Adipose tissue (tissue), 3 donors: ENCODE data around the gene DRAP1. TPM values are rescaled to one million over a fixed set of nuclear protein-coding genes. Genes with fewer than 3 reads are reported as not detected.
A peak's percentile ranks its signal among the peaks of the same experiment; 100 is the strongest.
"Not testable (repeated sequence)": the region's sequence is repeated elsewhere in the genome, so short reads cannot be mapped to it uniquely, and the experiment has no call there.

ENCODE experiments used
- H3K27ac ChIP-seq: one replicate; pipeline ENCODE4 v1.5.1; 2013; ENCODE audit warnings: low read depth, low read length
- WGBS, 3 donors: extraction: QIAGEN DNeasy Blood & Tissue Kit; methylation state at CpG; one replicate each; pipeline ENCODE4 v1.1.7; 2013; 5-methylcytosine and 5-hydroxymethylcytosine counted together
- polyA plus RNA-seq, 3 donors: library from polyadenylated mRNA; stranded (reverse); fragments of 200-250 nt; gene quantifications; one replicate each; pipeline ENCODE4 v1.2.3, GENCODE V29; 2013
- donor health status: healthy with polysubstance abuse.
- donor health status: Bipolar disorder and iron deficiency.
- donor health status: healthy.

The DRAP1 gene
- polyA plus RNA-seq, 3 donors: 46.7 to 142 (median 107) TPM

GRCh38 chr11:65947603-65948125, 28.4 kb downstream of the DRAP1 start:
- H3K27ac ChIP-seq: no peak overlapping the region
- 76 to 88% (median 86%) methylated on average over 12 of the region's 12 CpGs for WGBS, 3 donors

- not testable (repeated sequence) for H3K27ac ChIP-seq
- WGBS, 3 donors: 96% methylated on average over 5 of the region's 5 CpGs
Measured at GRCh38 chr11:65950711-65951110, 31.5 kb downstream of the DRAP1 start.

GRCh38 chr11:65951641-65952040, 32.4 kb downstream of the DRAP1 start:
- 41 to 67% (median 51%) methylated on average over 3 of the region's 3 CpGs for WGBS, 3 donors
- H3K27ac ChIP-seq: not testable (repeated sequence)

- H3K27ac ChIP-seq: no peak overlapping the region
- WGBS, 3 donors: 28 to 75% (median 51%) methylated on average over 6 of the region's 6 CpGs
Measured at GRCh38 chr11:65952052-65952521, 32.9 kb downstream of the DRAP1 start.

GRCh38 chr11:65953471-65953870, 34.2 kb downstream of the DRAP1 start:
- H3K27ac ChIP-seq: no peak overlapping the region
- WGBS, 3 donors: 91 to 93% (median 92%) methylated on average over 19 to 20 of the region's 20 CpGs

- 71 to 74% (median 73%) methylated on average over 8 of the region's 8 CpGs for WGBS, 3 donors
- no peak overlapping the region for H3K27ac ChIP-seq
Measured at GRCh38 chr11:65954771-65955170, 35.5 kb downstream of the DRAP1 start.

GRCh38 chr11:65958291-65958690, 39.1 kb downstream of the DRAP1 start:
- WGBS, 3 donors: 58 to 62% (median 61%) methylated on average over 4 of the region's 4 CpGs

GRCh38 chr11:65958774-65959420, 39.7 kb downstream of the DRAP1 start:
- 74 to 82% (median 77%) methylated on average over 17 of the region's 17 CpGs for WGBS, 3 donors
- H3K27ac ChIP-seq: no peak overlapping the region

More at GRCh38 chr11:65958291-65958690, 39.1 kb downstream of the DRAP1 start:
- H3K27ac ChIP-seq: no peak overlapping the region

- WGBS, 3 donors: 46 to 52% (median 52%) methylated on average over 16 of the region's 16 CpGs
- peak overlapping the region; percentile 10 for H3K27ac ChIP-seq
Measured at GRCh38 chr11:65960824-65961266, 41.6 kb downstream of the DRAP1 start.

GRCh38 chr11:65961267-65962140, 42.3 kb downstream of the DRAP1 start, which contains the start of gene SART1:
Gene SART1, plus strand, starts transcription at chr11:65961734. Its CDS starts 47 bp downstream, at chr11:65961781.
- H3K27ac ChIP-seq: peak within 1 kb of the TSS; percentile 10
- WGBS, 3 donors: 0% methylated on average over 94 to 97 of the region's 97 CpGs

GRCh38 chr11:65962141-65962564, 42.9 kb downstream of the DRAP1 start:
- no peak overlapping the region for H3K27ac ChIP-seq
- 2 to 7% (median 6%) methylated on average over 13 of the region's 13 CpGs for WGBS, 3 donors

GRCh38 chr11:65964906-65965305, 45.7 kb downstream of the DRAP1 start:
- H3K27ac ChIP-seq: no peak overlapping the region
- WGBS, 3 donors: 81 to 88% (median 86%) methylated on average over 10 of the region's 10 CpGs

GRCh38 chr11:65965986-65966762, 46.9 kb downstream of the DRAP1 start:
- 93 to 94% (median 93%) methylated on average over 36 of the region's 36 CpGs for WGBS, 3 donors

GRCh38 chr11:65967329-65967934, 48.2 kb downstream of the DRAP1 start:
- no peak overlapping the region for H3K27ac ChIP-seq
- 92 to 94% (median 94%) methylated on average over 25 to 30 of the region's 30 CpGs for WGBS, 3 donors

More at GRCh38 chr11:65965986-65966762, 46.9 kb downstream of the DRAP1 start:
- H3K27ac ChIP-seq: no peak overlapping the region

- peak overlapping the region; percentile 36 for H3K27ac ChIP-seq
- WGBS, 3 donors: 75 to 80% (median 79%) methylated on average over 14 to 15 of the region's 15 CpGs
Measured at GRCh38 chr11:65968600-65969482, 49.6 kb downstream of the DRAP1 start.
